Endometrium (tissue), 2 donors: ENCODE results near the gene CCSER1.
"Not testable (repeated sequence)": the region's sequence is repeated elsewhere in the genome, so short reads cannot be mapped to it uniquely, and the experiment has no call there.

Experiments used
- FAIRE-seq: peaks from 2 replicates; lab custom pipeline; 2012; peaks lifted over from hg19 to GRCh38; lab: Jason Lieb, UNC
- donor health status: control.
- donor health status: control.

The CCSER1 gene

GRCh38 chr4:90705501-90705900 is 578.3 kb downstream of the CCSER1 start:
- not testable (repeated sequence) for FAIRE-seq

- FAIRE-seq = no peak
Measured at GRCh38 chr4:90715242-90715641, 588.0 kb downstream of the CCSER1 start.

GRCh38 chr4:90718931-90719330 is 591.7 kb downstream of the CCSER1 start:
- FAIRE-seq = no peak

GRCh38 chr4:90727938-90728337 is 600.7 kb downstream of the CCSER1 start:
- FAIRE-seq = no peak

GRCh38 chr4:90730752-90731151 is 603.6 kb downstream of the CCSER1 start:
- FAIRE-seq = no peak

- no peak for FAIRE-seq
Measured at GRCh38 chr4:90733211-90733610, 606.0 kb downstream of the CCSER1 start.

- no peak for FAIRE-seq
Measured at GRCh38 chr4:90745176-90745575, 618.0 kb downstream of the CCSER1 start.

- no peak for FAIRE-seq
Measured at GRCh38 chr4:90753068-90753467, 625.9 kb downstream of the CCSER1 start.

GRCh38 chr4:90757534-90758060 is 630.4 kb downstream of the CCSER1 start:
- FAIRE-seq = no peak

GRCh38 chr4:90760059-90760458 is 632.9 kb downstream of the CCSER1 start:
- no peak for FAIRE-seq

GRCh38 chr4:90766837-90767236 is 639.6 kb downstream of the CCSER1 start:
- no peak for FAIRE-seq

- FAIRE-seq = no peak
Measured at GRCh38 chr4:90769251-90769650, 642.1 kb downstream of the CCSER1 start.

- no peak for FAIRE-seq
Measured at GRCh38 chr4:90780193-90780592, 653.0 kb downstream of the CCSER1 start.

- FAIRE-seq = no peak
Measured at GRCh38 chr4:90786602-90787001, 659.4 kb downstream of the CCSER1 start.

GRCh38 chr4:90792696-90793095 is 665.5 kb downstream of the CCSER1 start:
- FAIRE-seq = no peak

GRCh38 chr4:90798948-90799347 is 671.8 kb downstream of the CCSER1 start:
- no peak for FAIRE-seq

- FAIRE-seq = no peak
Measured at GRCh38 chr4:90799895-90800294, 672.7 kb downstream of the CCSER1 start.

GRCh38 chr4:90815569-90815968 is 688.4 kb downstream of the CCSER1 start:
- no peak for FAIRE-seq

- FAIRE-seq = no peak
Measured at GRCh38 chr4:90816754-90817153, 689.6 kb downstream of the CCSER1 start.

- FAIRE-seq = no peak
Measured at GRCh38 chr4:90824266-90825150, 697.3 kb downstream of the CCSER1 start.

- FAIRE-seq = no peak
Measured at GRCh38 chr4:90825849-90826248, 698.7 kb downstream of the CCSER1 start.

- FAIRE-seq = no peak
Measured at GRCh38 chr4:90833706-90834105, 706.5 kb downstream of the CCSER1 start.

- no peak for FAIRE-seq
Measured at GRCh38 chr4:90837241-90837640, 710.0 kb downstream of the CCSER1 start.

GRCh38 chr4:90838859-90839258 is 711.7 kb downstream of the CCSER1 start:
- not testable (repeated sequence) for FAIRE-seq
